B cell (primary cell): ENCODE measurements around the gene LIPH. TPM values are rescaled to one million over a fixed set of nuclear protein-coding genes. Genes with fewer than 3 reads are reported as not detected.

Experiments
- ATAC-seq: fragments of 200-7000 bp; cut with Tn5 transposase; one replicate; pipeline ENCODE4 v1.10.0; 2021; ENCODE audit warnings: low read depth, mild to moderate bottlenecking, moderate number of reproducible peaks, moderate library complexity
- CTCF ChIA-PET: fragments of 350-600 bp; sonication (Branson Sonifier 250); formaldehyde crosslinking; loops from one replicate; lab custom pipeline; 2021; ENCODE audit warnings: antibody characterized with exemption, inconsistent platforms; lab: Charles Lee
- POLR2A ChIA-PET: fragments of 350-600 bp; sonication (Branson Sonifier 250); formaldehyde crosslinking; loops from one replicate; lab custom pipeline; 2021; ENCODE audit warnings: antibody characterized with exemption; lab: Charles Lee
- DNase-seq: peaks from one replicate; pipeline ENCODE4 v3.0.0; 2013
- H2AFZ ChIP-seq: 2 replicates; pipeline ENCODE4 v1.6.1; 2012; ENCODE audit warnings: mild to moderate bottlenecking, low read depth, low read length; ENCODE audit not compliant: insufficient read depth, poor library complexity, severe bottlenecking
- H3K27ac ChIP-seq, 2 donors: 1 replicate in 1 of 2; 2 replicates in 1 of 2; pipeline ENCODE4 v1.5.1; 2012 to 2013; ENCODE audit warnings: low read length in 2 of 2, mild to moderate bottlenecking in 2 of 2, moderate library complexity in 1 of 2
- H3K27me3 ChIP-seq, 4 experiments: fragments of 200-600 bp in 1 of 4; sonication (generic) in 1 of 4; replicated peaks in 1 of 4; 1 replicate in 2 of 4; 2 replicates in 2 of 4; pipeline versions ENCODE4 v1.6.1 to v1.7.0; 2013 to 2016; ENCODE audit warnings: low read length in 3 of 4, mild to moderate bottlenecking in 2 of 4, mixed read lengths in 1 of 4, moderate library complexity in 1 of 4; ENCODE audit not compliant: insufficient read depth in 4 of 4, control insufficient read depth in 3 of 4; ENCODE audit errors: control extremely low read depth in 1 of 4
- H3K36me3 ChIP-seq, 2 experiments: replicated peaks in 1 of 2; 1 replicate in 1 of 2; 2 replicates in 1 of 2; pipeline versions ENCODE4 v1.6.1 to v1.7.1; 2013; ENCODE audit warnings: low read length in 1 of 2; ENCODE audit not compliant: insufficient read depth in 2 of 2, control insufficient read depth in 1 of 2; ENCODE audit errors: control extremely low read depth in 1 of 2, extremely low read depth in 1 of 2
- H3K4me1 ChIP-seq, 2 donors: fragments of 200-600 bp in 1 of 2; sonication (generic) in 1 of 2; 1 replicate in 1 of 2; 2 replicates in 1 of 2; pipeline versions ENCODE4 v1.5.1 to v1.6.1; 2013 to 2017; ENCODE audit warnings: low read length in 2 of 2; ENCODE audit not compliant: control insufficient read depth in 2 of 2, insufficient read depth in 2 of 2
- H3K4me2 ChIP-seq: replicated peaks from 2 replicates; pipeline ENCODE3; 2012; ENCODE audit warnings: mild to moderate bottlenecking, low read depth, low read length; ENCODE audit not compliant: poor library complexity, severe bottlenecking
- H3K4me3 ChIP-seq, 5 experiments: fragments of 200-600 bp in 1 of 5; sonication (generic) in 1 of 5; 1 replicate in 3 of 5; 2 replicates in 2 of 5; pipeline versions ENCODE4 v1.5.1 to v1.7.0; 2011 to 2016; ENCODE audit warnings: low read length in 4 of 5, mild to moderate bottlenecking in 4 of 5, low read depth in 2 of 5, control low read depth in 1 of 5, moderate library complexity in 1 of 5; ENCODE audit not compliant: insufficient read depth in 1 of 5; ENCODE audit errors: control extremely low read depth in 1 of 5, extremely low read depth in 1 of 5
- H3K79me2 ChIP-seq: fragments of 200-600 bp; sonication (generic); one replicate; pipeline ENCODE4 v1.6.0; 2016; ENCODE audit warnings: low read length; ENCODE audit not compliant: control insufficient read depth, insufficient read depth
- H3K9ac ChIP-seq: fragments of 200-600 bp; sonication (generic); 2 replicates; pipeline ENCODE4 v1.6.1; 2017; ENCODE audit warnings: mild to moderate bottlenecking, low read length, moderate library complexity
- H3K9me3 ChIP-seq, 3 donors: one replicate each; pipeline versions ENCODE4 v1.6.1 to v1.7.1; 2013; ENCODE audit warnings: low read length in 2 of 3; ENCODE audit not compliant: control insufficient read depth in 2 of 3, insufficient read depth in 1 of 3; ENCODE audit errors: control extremely low read depth in 1 of 3
- H4K20me1 ChIP-seq: 2 replicates; pipeline ENCODE4 v1.6.0; 2012; ENCODE audit warnings: mild to moderate bottlenecking, low read length; ENCODE audit not compliant: insufficient read depth, control insufficient read depth, poor library complexity, severe bottlenecking
- H3K27ac Mint-ChIP-seq: one replicate; pipeline ENCODE4 v1.8.0; 2021; ENCODE audit warnings: mixed read lengths
- H3K27me3 Mint-ChIP-seq: one replicate; pipeline ENCODE4 v1.8.0; 2021; ENCODE audit warnings: mixed read lengths
- H3K4me1 Mint-ChIP-seq: one replicate; pipeline ENCODE4 v1.8.0; 2021; ENCODE audit warnings: mixed read lengths
- H3K4me3 Mint-ChIP-seq: one replicate; pipeline ENCODE4 v1.8.0; 2021; ENCODE audit warnings: mixed read lengths
- H3K9me3 Mint-ChIP-seq: one replicate; pipeline ENCODE4 v1.8.0; 2022; ENCODE audit warnings: mixed read lengths; ENCODE audit not compliant: insufficient read depth
- CTCF ChIP-seq: fragments of 200-600 bp; IDR thresholded peaks from one replicate; pipeline ENCODE4 v1.8.0; 2022; ENCODE audit warnings: antibody characterized with exemption, mild to moderate bottlenecking
- EZH2 ChIP-seq: IDR thresholded peaks from 2 replicates; pipeline ENCODE4 v1.6.1; 2012; ENCODE audit warnings: borderline replicate concordance, low read depth, mild to moderate bottlenecking, moderate library complexity, low read length; ENCODE audit not compliant: insufficient read depth, poor library complexity, severe bottlenecking
- WGBS: methylation state at CpG from one replicate; pipeline ENCODE4 v1.1.5; 2013; ENCODE audit warnings: missing lambda C conversion rate; ENCODE audit not compliant: insufficient coverage; 5-methylcytosine and 5-hydroxymethylcytosine counted together
- intact Hi-C: fragments of 100-400 bp; cut with micrococcal nuclease; formaldehyde crosslinking; loops from one replicate; pipeline ENCODE4 v1.10.0; 2022
- polyA plus RNA-seq: library from polyadenylated mRNA; depleted of rRNA; stranded (reverse); fragments of >200 nt; gene quantifications from 2 replicates; pipeline ENCODE4 v1.2.3, GENCODE V29; 2012
- total RNA-seq, 2 donors: library from RNA; stranded (reverse); fragments of 120-200 nt in 1 of 2; gene quantifications; 1 replicate in 1 of 2; 2 replicates in 1 of 2; pipeline versions ENCODE4 v1.2.3 to v1.2.4, GENCODE V29; 2013 to 2022

The LIPH gene
- total and polyA plus RNA-seq, 2 donors (not counting 1 experiment from before 2014, with no cell fraction given), result not detected

- H3K27me3 ChIP-seq, result no peaks in the 10 kb centered on the region
- H4K20me1 ChIP-seq, result no peaks in the 10 kb centered on the region
- ATAC-seq, result no peak
- no peaks in the 10 kb centered on the region for H3K79me2 ChIP-seq
- CTCF ChIA-PET, result no interaction called here
- H3K4me1 Mint-ChIP-seq, result no peaks in the 10 kb centered on the region
- no peaks in the 10 kb centered on the region for H3K4me1 ChIP-seq
- no peak for DNase-seq
- no peak overlapping the region for H2AFZ ChIP-seq
- no peaks in the 10 kb centered on the region for H3K36me3 ChIP-seq
- POLR2A ChIA-PET, result no interaction called here
- H3K27ac Mint-ChIP-seq, result no peak overlapping the region
- H3K9ac ChIP-seq, result no peak overlapping the region
- WGBS, result 90% methylated on average over 3 of the region's 6 CpGs
- no peak overlapping the region for H3K4me2 ChIP-seq
- no peaks in the 10 kb centered on the region for H3K9me3 Mint-ChIP-seq
- H3K9me3 ChIP-seq, result no peaks in the 10 kb centered on the region
- peaks cover 10% of the 10 kb centered on the region for H3K27me3 Mint-ChIP-seq
- intact Hi-C loops, result no loop called here
- no peak overlapping the region for H3K27ac ChIP-seq
- H3K4me3 ChIP-seq, result no peak overlapping the region
- TF ChIP-seq CTCF, result no peak
- TF ChIP-seq EZH2, result no peak
- H3K4me3 Mint-ChIP-seq, result no peak overlapping the region
Observed at GRCh38 chr3:185507883-185508282, 44.5 kb downstream of the LIPH start.

- Histone ChIP-seq H2AFZ (no peak overlapping the region), H3K4me1 (no peaks in the 10 kb centered on the region), H4K20me1 (no peaks in the 10 kb centered on the region), H3K36me3 (no peaks in the 10 kb centered on the region), H3K79me2 (no peaks in the 10 kb centered on the region), H3K27me3 (no peaks in the 10 kb centered on the region), H3K9me3 (no peaks in the 10 kb centered on the region), H3K27ac (no peak overlapping the region), H3K4me3 (no peak overlapping the region), H3K4me2 (no peak overlapping the region), H3K9ac (no peak overlapping the region)
- Mint-ChIP-seq H3K27ac (no peak overlapping the region), H3K27me3 (peaks cover 14% of the 10 kb centered on the region), H3K9me3 (no peaks in the 10 kb centered on the region), H3K4me1 (no peaks in the 10 kb centered on the region), H3K4me3 (no peak overlapping the region)
- DNase-seq, result no peak
- intact Hi-C loops, result no loop called here
- 83% methylated on average over 2 of the region's 3 CpGs for WGBS
- TF ChIP-seq EZH2, result no peak
- CTCF ChIA-PET, result no interaction called here
- POLR2A ChIA-PET, result no interaction called here
- ATAC-seq, result no peak
Observed at GRCh38 chr3:185504636-185505035, 47.8 kb downstream of the LIPH start.
